GM13977 (cell line): ENCODE results near the gene ARID1A.

Source experiments
- DNase-seq: peaks from one replicate; pipeline ENCODE4 v3.0.0; 2012; ENCODE audit warnings: low spot score
- CTCF ChIP-seq: IDR thresholded peaks from 2 replicates; pipeline ENCODE4 v1.5.1; 2012; ENCODE audit warnings: mild to moderate bottlenecking, control low read depth; ENCODE audit not compliant: insufficient read depth; ENCODE audit errors: extremely low read depth, missing control alignments
- in situ Hi-C: fragments of 300-500 bp; cut with MboI; formaldehyde crosslinking; loops from one replicate; pipeline ENCODE4 v1.12.0; 2022; ENCODE audit warnings: low sequenced_read_pairs, low pct_unique_long_range_greater_than_20kb, mixed read lengths, inconsistent platforms; ENCODE audit not compliant: unreplicated experiment

Gene ARID1A

GRCh38 chr1:26752519-26752918, 56.7 kb downstream of the ARID1A start:
- in situ Hi-C loops: no loop called here
- no peak for TF ChIP-seq CTCF
- no peak for DNase-seq

- no peak for DNase-seq
- in situ Hi-C loops: no loop called here
- no peak for TF ChIP-seq CTCF
Observed at GRCh38 chr1:26754086-26754874, 58.5 kb downstream of the ARID1A start.

DNA sequence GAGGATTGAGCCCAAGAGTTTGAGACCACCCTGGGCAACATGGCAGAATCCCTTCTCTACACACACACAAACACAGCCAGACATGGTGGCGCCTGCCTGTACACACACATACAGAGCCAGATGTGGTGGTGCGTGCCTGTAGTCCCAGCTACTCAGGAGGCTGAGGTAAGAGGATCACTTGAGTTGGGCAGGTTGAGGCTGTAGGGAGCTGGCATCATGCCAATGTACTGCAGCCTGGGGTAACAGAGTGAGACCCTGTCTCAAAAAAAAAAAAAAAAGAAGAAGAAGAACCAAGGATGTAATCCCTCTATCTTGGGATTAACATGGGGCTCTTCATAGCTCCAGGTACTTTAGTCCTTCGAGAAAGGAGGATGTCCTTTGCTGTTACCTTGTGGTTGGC, 62.5 kb downstream of the ARID1A start:
- no peak for TF ChIP-seq CTCF
- in situ Hi-C loops: no loop called here
- no peak for DNase-seq

DNA sequence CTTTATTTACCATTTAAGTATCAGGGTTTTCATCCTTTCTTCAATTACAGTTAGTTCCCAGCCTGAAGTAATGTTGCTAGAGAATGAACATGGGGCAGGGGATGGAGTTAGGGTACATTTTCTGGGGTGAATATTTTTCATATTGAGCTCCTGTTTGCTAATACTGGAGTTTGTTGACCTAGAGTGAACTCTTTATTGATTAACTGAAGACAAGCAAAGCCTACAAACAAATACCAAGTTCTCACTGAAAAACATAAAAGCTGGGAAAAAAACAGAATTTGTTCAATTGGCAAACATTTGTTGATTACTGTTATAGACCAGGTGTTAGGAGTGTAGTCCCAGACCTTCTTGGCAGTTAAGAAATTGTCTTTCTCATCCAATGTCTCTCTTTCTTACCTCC, 63.7 kb downstream of the ARID1A start:
- TF ChIP-seq CTCF: no peak
- no peak for DNase-seq
- in situ Hi-C loops: no loop called here

DNA sequence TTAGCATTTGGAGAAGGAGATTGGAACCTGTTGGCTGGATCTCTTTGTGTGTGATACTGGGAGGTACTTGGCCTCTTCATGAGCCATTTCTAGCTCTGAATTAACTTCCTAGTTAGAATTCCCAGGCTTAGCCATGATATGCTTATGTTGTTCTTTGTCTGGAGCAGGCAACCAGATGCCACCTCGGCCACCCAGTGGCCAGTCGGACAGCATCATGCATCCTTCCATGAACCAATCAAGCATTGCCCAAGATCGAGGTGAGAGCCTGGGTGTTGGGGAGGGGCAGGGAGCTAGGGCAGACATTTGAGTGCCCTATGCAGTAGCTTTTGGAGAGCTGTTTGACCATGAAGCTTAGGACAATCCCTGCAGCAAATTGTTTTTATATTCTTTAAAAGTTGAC, 65.4 kb downstream of the ARID1A start:
- no peak for TF ChIP-seq CTCF
- DNase-seq: no peak
- in situ Hi-C loops: no loop called here

DNA sequence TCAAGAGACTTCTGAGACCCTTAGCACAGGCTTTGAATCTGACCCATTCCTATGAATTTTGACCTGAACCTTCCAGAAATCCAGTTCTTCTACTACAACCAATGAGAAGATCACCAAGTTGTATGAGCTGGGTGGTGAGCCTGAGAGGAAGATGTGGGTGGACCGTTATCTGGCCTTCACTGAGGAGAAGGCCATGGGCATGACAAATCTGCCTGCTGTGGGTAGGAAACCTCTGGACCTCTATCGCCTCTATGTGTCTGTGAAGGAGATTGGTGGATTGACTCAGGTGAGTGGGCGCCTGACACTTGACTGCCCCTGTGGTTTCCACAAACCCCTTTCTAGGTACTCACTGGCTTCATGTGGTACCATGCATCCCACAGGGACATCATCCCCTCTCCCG, 71.9 kb downstream of the ARID1A start:
- in situ Hi-C loops: no loop called here
- no peak for TF ChIP-seq CTCF
- no peak for DNase-seq
